ENCODE data around the gene BRD3.

Gene BRD3

GRCh38 chr9:134053401-134053871 is 14.4 kb downstream of the BRD3 start:
- TF ChIP-seq SIN3A (IDR thresholded peaks at IDR 0.05; ENCODE audit: borderline replicate concordance, insufficient read depth, low read length), result no peak
- no peak for TF ChIP-seq POLR2AphosphoS5 (IDR thresholded peaks at IDR 0.05; ENCODE audit: low read depth, low read length)
- TF ChIP-seq FOXP2 (optimal IDR thresholded peaks at IDR 0.05; ENCODE audit: borderline replicate concordance, extremely low read depth, extremely low read length, insufficient read depth), result no peak
- TF ChIP-seq TAF1 (IDR thresholded peaks at IDR 0.05; ENCODE audit: borderline replicate concordance, insufficient read depth, low read length), result no peak
- no peak for TF ChIP-seq REST (IDR thresholded peaks at IDR 0.05; ENCODE audit: insufficient read depth in 1 of 2, low read depth in 2 of 2, low read length in 2 of 2)

GRCh38 chr9:134052941-134053340 is 14.9 kb downstream of the BRD3 start:
- TF ChIP-seq TAF1 (IDR thresholded peaks at IDR 0.05; ENCODE audit: borderline replicate concordance, insufficient read depth, low read length) (no peak), POLR2AphosphoS5 (IDR thresholded peaks at IDR 0.05; ENCODE audit: low read depth, low read length) (no peak), REST (IDR thresholded peaks at IDR 0.05; ENCODE audit: insufficient read depth in 1 of 2, low read depth in 2 of 2, low read length in 2 of 2) (no peak), FOXP2 (optimal IDR thresholded peaks at IDR 0.05; ENCODE audit: borderline replicate concordance, extremely low read depth, extremely low read length, insufficient read depth) (no peak), SIN3A (IDR thresholded peaks at IDR 0.05; ENCODE audit: borderline replicate concordance, insufficient read depth, low read length) (no peak)

GRCh38 chr9:134052491-134052890 is 15.3 kb downstream of the BRD3 start:
- no peak for TF ChIP-seq POLR2AphosphoS5 (IDR thresholded peaks at IDR 0.05; ENCODE audit: low read depth, low read length)
- no peak for TF ChIP-seq TAF1 (IDR thresholded peaks at IDR 0.05; ENCODE audit: borderline replicate concordance, insufficient read depth, low read length)
- TF ChIP-seq FOXP2 (optimal IDR thresholded peaks at IDR 0.05; ENCODE audit: borderline replicate concordance, extremely low read depth, extremely low read length, insufficient read depth), result no peak
- TF ChIP-seq SIN3A (IDR thresholded peaks at IDR 0.05; ENCODE audit: borderline replicate concordance, insufficient read depth, low read length), result no peak

DNA sequence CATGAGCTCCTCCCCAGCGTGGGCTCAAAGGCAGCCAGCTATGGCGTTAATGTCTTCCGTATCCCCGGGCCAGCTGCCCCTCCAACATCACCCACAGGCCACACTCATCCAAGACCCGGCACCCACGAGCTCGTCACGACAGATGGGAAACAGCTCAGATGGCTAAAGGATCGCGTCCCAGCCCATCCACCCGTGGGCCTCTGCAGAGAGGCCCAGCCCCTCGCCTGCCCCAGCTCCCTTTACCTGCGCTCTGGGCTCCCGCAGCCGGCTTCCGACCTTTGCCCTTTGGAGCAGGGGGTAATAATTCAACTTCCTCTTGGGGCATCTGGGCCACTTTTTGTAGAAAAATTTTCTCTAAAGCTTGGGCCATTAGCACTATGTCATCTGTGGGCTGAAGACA is 16.5 kb downstream of the BRD3 start:
- TF ChIP-seq REST (IDR thresholded peaks at IDR 0.05; ENCODE audit: insufficient read depth in 1 of 2, low read depth in 2 of 2, low read length in 2 of 2) (no peak), POLR2AphosphoS5 (IDR thresholded peaks at IDR 0.05; ENCODE audit: low read depth, low read length) (no peak), FOXP2 (optimal IDR thresholded peaks at IDR 0.05; ENCODE audit: borderline replicate concordance, extremely low read depth, extremely low read length, insufficient read depth) (no peak), SIN3A (IDR thresholded peaks at IDR 0.05; ENCODE audit: borderline replicate concordance, insufficient read depth, low read length) (no peak), TAF1 (IDR thresholded peaks at IDR 0.05; ENCODE audit: borderline replicate concordance, insufficient read depth, low read length) (no peak)

- no peak for TF ChIP-seq TAF1 (IDR thresholded peaks at IDR 0.05; ENCODE audit: borderline replicate concordance, insufficient read depth, low read length)
- TF ChIP-seq POLR2AphosphoS5 (IDR thresholded peaks at IDR 0.05; ENCODE audit: low read depth, low read length), result no peak
- TF ChIP-seq FOXP2 (optimal IDR thresholded peaks at IDR 0.05; ENCODE audit: borderline replicate concordance, extremely low read depth, extremely low read length, insufficient read depth), result no peak
- no peak for TF ChIP-seq SIN3A (IDR thresholded peaks at IDR 0.05; ENCODE audit: borderline replicate concordance, insufficient read depth, low read length)
- TF ChIP-seq REST (IDR thresholded peaks at IDR 0.05; ENCODE audit: insufficient read depth in 1 of 2, low read depth in 2 of 2, low read length in 2 of 2), result no peak
Measured at GRCh38 chr9:134050726-134051125, 17.1 kb downstream of the BRD3 start.

Measured in PFSK-1 (cell line).